Measurements from ENCODE around the gene KIF2C.

Gene KIF2C

GRCh38 chr1:44802306-44803061 lies 62.8 kb downstream of the KIF2C start:
- peak overlapping the region; percentile 80 for H3K4me3 ChIP-seq (ENCODE audit: low read depth, low read length)
- in situ Hi-C loops (cut with HindIII; ENCODE audit: low sequenced_read_pairs), result no loop called here
- no peak for DNase-seq (ENCODE audit: low read depth)
- TF ChIP-seq CTCF (IDR thresholded peaks at IDR 0.05; ENCODE audit: low read depth, low read length, missing control alignments), result no peak

GRCh38 chr1:44803062-44803311 lies 63.4 kb downstream of the KIF2C start:
- in situ Hi-C loops (cut with HindIII; ENCODE audit: low sequenced_read_pairs), result no loop called here
- DNase-seq (ENCODE audit: low read depth), result no peak
- TF ChIP-seq CTCF (IDR thresholded peaks at IDR 0.05; ENCODE audit: low read depth, low read length, missing control alignments), result no peak
- no peak overlapping the region for H3K4me3 ChIP-seq (ENCODE audit: low read depth, low read length)

GRCh38 chr1:44803312-44804095 lies 63.9 kb downstream of the KIF2C start:
- H3K4me3 ChIP-seq (ENCODE audit: low read depth, low read length), result no peak overlapping the region
- no peak for TF ChIP-seq CTCF (IDR thresholded peaks at IDR 0.05; ENCODE audit: low read depth, low read length, missing control alignments)
- DNase-seq (ENCODE audit: low read depth), result no peak

GRCh38 chr1:44805311-44806024 lies 65.8 kb downstream of the KIF2C start:
- DNase-seq (ENCODE audit: low read depth), result no peak
- in situ Hi-C loops (cut with HindIII; ENCODE audit: low sequenced_read_pairs), result no loop called here
- TF ChIP-seq CTCF (IDR thresholded peaks at IDR 0.05; ENCODE audit: low read depth, low read length, missing control alignments), result peak; percentile 6
- H3K4me3 ChIP-seq (ENCODE audit: low read depth, low read length), result no peak overlapping the region

More at GRCh38 chr1:44803312-44804095, 63.9 kb downstream of the KIF2C start:
- in situ Hi-C loops (cut with HindIII; ENCODE audit: low sequenced_read_pairs), result no loop called here

GRCh38 chr1:44806025-44806703 lies 66.5 kb downstream of the KIF2C start:
- TF ChIP-seq CTCF (IDR thresholded peaks at IDR 0.05; ENCODE audit: low read depth, low read length, missing control alignments), result no peak
- in situ Hi-C loops (cut with HindIII; ENCODE audit: low sequenced_read_pairs), result no loop called here
- no peak for DNase-seq (ENCODE audit: low read depth)
- H3K4me3 ChIP-seq (ENCODE audit: low read depth, low read length), result no peak overlapping the region

GRCh38 chr1:44806704-44807363 lies 67.2 kb downstream of the KIF2C start, which contains the start of gene DYNLT4:
TSS of gene DYNLT4 (minus strand) at chr1:44807351. CDS start at chr1:44806668, 683 bp downstream.
- no peak for DNase-seq (ENCODE audit: low read depth)
- no peak for TF ChIP-seq CTCF (IDR thresholded peaks at IDR 0.05; ENCODE audit: low read depth, low read length, missing control alignments)
- in situ Hi-C loops (cut with HindIII; ENCODE audit: low sequenced_read_pairs), result no loop called here
- peak within 1 kb of the TSS; percentile 9 for H3K4me3 ChIP-seq (ENCODE audit: low read depth, low read length)
